Suppressor macrophage treated with lipopolysaccharide for 1 hour (primary cell): ENCODE measurements around the gene SKIL.
"Not testable (repeated sequence)": the region's sequence is repeated elsewhere in the genome, so short reads cannot be mapped to it uniquely, and the experiment has no call there.

Experiments used
- DNase-seq, 3 donors: peaks; one replicate each; pipeline ENCODE4 v3.0.0-alpha.2; 2020 to 2022

Gene SKIL, protein sequence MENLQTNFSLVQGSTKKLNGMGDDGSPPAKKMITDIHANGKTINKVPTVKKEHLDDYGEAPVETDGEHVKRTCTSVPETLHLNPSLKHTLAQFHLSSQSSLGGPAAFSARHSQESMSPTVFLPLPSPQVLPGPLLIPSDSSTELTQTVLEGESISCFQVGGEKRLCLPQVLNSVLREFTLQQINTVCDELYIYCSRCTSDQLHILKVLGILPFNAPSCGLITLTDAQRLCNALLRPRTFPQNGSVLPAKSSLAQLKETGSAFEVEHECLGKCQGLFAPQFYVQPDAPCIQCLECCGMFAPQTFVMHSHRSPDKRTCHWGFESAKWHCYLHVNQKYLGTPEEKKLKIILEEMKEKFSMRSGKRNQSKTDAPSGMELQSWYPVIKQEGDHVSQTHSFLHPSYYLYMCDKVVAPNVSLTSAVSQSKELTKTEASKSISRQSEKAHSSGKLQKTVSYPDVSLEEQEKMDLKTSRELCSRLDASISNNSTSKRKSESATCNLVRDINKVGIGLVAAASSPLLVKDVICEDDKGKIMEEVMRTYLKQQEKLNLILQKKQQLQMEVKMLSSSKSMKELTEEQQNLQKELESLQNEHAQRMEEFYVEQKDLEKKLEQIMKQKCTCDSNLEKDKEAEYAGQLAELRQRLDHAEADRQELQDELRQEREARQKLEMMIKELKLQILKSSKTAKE

DNA sequence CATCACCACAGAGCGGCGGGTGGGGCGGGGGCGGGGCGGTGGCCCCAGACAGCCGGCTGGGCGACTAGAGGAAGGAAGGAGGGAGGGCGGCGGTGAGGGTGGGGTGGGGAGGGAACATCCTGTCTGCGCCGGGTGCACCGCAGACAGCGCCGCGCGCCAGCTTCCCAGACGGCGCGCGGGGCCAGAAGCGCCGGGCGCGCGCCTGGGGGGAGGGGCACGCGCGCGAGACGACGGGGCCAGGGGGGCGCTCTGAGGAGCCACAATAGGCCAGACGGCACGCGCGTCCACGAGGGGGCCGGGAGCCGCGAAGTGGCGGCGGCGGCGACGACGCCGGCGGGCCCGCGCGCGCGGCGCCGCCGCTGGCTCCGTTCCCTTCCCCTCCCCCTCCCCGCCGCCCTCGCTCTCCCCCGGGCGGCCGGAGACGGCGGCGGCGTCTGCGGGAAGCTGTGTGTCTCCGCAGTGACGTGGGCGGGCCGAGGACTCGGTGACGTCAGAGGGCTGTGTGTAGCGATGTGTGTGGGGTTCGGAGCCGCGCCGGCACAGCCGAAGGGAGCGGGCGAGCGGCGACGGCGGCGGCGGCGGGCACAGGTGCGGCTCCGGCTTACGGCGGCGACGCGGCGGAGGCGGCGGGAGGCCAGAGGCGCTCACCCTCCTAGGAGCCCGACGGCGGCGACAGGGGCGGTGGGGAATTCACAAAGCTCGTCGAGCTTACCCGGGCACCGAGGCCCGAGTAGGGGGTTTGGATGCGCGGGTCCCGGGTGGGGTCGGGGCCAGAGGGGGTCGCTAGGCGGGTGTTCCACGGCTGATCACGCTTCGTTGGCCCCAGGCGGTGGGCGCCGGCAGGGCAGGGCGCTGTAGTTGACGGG is at the start of gene SKIL:
Gene SKIL (plus strand): TSS at position 540 of the 866 bp plus-strand sequence. CDS start 2,617 bp downstream, outside the sequence.
- peak; percentile 98 to 99 (median 99) for DNase-seq

DNA sequence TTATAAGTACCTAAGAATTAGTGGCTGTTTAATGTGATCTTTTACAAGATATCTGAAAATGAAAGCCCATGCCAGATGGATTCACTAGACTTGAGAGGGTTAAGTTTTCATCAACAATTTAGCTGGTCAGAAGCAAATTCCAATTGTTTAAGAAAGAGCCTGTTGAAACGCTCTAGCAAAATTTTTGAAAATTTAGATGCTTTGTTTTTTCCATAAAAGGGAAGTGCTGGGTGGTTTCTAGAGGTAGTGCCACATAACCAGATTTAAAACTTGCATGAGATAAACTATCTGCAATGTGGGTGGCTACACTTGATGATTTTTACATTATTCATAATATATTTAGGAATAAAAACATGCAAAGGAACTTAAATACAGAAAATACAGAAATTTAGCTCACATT is 48.5 kb upstream of the SKIL start:
- DNase-seq = peak in 1 of 3 donors; percentile 5

DNA sequence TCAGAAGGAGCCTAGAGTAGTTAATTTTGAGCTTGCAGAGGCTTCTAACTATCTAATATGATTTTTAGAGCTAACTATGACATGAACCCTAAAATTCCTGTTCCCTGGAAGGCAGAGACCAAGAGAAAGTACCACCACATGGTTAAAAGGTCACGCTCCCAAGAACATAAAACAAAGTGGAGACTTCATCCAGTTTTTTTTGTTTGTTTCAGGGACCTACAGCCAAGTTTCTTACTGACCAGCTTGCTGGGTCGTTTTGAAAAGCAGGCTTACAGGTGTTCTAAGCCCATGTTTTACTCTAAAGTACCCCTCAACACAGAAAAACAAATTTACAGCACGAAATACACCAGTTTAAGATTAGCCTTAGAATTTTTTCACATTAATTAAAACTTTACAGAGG is 39.6 kb upstream of the SKIL start:
- no peak for DNase-seq

DNA sequence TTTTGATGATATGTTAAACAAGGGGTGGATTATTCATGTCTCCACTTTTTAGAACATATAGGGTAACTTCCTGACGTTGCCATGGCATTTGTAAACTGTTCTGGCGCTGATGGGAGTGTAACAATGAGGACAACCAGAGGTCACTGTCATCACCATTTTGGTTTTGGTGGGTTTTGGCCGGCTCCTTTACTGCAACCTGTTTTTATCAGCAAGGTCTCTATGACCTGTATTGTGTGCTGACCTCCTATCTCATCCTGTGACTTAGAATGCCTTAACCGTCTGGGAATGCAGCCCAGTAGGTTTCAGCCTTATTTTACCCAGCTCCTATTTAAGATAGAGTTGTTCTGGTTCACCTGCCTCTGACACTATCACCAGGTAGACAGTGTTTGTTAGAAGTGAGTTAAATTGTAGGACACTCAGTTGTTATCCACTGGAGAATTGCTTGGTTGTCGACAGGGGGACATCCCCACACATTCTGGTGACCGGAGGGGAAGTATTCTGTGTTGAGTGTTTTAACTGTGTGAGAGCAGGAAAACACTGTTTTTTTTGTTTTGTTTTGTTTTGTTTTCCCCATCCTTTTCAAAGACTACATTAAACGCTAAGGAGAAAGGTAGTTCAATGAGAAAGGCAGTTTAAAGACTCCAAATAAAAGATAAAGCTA is 36.9 kb upstream of the SKIL start:
- DNase-seq = peak in 1 of 3 donors; percentile 9

DNA sequence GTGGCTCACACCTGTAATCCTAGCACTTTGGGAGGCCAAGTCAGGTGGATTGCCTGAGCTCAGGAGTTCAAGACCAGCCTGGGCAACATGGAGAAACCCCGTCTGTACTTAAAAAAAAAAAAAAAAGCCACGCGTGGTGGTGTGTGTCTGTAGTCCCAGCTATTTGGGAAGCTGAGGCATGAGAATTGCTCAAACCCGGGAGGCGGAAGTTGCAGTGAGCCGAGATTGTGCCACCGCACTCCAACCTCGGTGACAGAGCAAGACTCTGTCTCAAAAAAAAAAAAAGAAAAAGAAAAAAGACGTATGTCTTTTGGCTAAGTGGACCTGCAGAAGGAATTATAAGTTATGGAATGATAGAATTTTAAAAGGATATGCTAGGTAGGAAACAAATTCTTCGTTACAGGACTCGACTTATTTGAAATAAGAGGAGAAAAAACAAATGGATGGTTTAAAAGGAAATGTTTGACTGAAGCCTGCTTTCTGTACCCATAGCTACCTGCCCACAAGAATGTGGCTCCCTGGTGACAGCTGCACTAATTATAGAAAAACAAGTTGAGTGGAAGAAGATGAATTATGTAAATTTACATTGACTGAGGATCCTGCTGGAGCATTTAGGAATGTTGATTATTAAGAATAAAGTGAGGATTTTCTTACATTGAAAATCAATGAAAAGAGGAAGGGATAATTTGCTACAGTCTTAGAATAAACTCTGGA is 36.0 kb upstream of the SKIL start:
- peak; percentile 34 to 38 (median 37) for DNase-seq

DNA sequence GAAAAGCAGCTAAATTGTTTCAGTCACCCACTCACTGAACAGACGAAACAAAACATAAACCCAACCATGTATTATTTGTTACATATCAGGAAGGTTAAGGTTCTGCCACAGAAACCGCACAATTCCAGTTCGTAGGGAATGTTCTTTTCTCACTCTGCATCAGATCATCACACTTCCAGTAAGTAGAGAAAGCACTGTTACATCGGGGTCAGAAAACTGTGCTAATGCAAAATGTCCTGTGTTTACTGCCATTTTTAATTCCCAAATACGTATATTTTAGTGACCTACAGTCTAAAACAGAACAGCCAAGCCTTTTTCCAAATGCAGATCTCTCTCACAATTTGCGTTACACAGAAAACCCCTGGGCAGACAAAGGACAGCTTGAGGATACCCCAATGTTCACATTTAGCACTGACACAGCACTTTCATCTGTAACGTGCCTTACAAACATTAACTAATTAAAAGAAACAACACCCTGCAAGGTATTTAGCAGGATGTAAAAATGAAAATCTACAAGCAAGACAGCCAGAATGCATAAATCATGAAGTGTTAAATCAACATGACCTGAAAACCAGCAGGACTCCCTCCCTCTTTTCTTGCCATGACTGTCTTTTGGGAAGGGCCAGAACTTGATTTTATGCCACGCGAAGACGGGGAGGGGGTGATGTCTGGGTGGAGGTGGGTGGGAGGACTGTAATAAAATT is 34.8 kb upstream of the SKIL start:
- no peak for DNase-seq

DNA sequence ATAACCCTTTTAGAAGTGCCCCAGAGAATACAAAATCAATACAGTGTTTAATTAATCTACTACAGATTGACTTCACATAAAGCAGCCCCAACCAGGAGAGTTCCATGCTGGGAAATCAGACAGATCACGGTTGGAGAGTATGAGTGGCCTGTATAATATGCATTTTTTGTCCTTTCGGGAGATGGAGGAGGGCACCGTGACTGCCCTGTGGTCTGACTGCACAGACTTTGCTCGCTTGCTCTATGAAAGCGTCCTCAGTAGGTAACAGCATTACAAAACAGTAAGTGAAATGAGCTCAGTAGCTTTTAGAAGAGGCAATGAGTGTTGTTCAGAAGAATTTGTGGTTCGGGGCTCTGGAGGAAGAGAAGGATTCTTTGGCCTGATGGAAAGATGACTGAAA is 34.2 kb upstream of the SKIL start:
- no peak for DNase-seq

DNA sequence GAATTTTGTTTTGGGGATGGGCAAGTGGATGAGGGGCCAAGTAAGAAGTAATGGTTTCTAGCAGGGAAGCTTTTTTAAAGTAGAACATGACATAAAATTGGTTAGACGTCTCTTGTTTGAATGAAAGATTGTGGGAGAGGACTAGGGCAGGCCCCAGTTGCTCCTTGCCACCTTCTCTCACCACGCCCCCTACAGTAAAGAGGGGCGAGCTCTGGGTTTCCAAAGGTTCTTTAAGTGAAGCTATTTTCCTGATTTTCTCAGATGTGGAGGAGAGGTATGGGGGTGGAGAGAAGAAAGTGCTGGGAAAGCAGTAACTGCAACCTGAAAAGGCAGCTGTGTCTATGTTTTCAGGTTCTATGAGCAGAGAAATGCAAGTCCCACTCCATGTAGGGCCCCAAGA is 32.6 kb upstream of the SKIL start:
- DNase-seq = no peak

DNA sequence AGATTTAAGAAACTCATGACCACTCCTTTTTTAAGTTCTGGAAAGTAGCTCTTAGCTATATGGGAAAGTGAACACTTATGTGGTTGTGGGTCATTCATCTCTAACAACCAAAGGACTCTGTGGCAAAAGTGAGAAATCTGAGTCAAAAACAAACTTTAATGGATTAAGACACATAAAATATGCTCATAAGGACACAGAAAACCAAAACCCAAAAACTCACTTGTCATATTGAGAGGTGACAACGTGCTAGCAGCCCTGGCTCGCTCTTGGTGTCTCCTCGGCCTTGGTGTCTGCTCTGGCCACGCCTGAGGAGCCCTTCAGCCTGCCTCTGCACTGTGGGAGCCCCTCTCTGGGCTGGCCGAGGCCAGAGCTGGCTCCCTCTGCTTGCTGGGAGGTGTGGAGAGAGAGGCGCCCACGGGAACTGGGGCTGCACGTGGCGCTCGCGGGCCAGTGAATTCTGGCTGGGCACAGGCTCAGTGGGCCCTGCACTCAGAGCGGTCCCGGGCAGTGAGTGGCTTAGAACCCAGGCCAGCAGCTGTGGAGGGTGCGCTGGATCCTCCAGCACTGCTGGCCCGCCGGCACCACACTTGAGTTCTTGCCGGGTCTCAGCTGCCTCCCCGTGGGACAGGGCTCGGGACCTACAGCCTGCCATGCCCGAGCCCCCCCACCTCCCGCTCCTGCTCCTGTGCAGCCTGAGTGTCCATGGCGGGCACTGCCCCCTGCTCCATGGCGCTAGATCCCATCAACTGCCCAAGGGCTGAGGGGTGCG is 30.3 kb upstream of the SKIL start:
- DNase-seq = no peak

DNA sequence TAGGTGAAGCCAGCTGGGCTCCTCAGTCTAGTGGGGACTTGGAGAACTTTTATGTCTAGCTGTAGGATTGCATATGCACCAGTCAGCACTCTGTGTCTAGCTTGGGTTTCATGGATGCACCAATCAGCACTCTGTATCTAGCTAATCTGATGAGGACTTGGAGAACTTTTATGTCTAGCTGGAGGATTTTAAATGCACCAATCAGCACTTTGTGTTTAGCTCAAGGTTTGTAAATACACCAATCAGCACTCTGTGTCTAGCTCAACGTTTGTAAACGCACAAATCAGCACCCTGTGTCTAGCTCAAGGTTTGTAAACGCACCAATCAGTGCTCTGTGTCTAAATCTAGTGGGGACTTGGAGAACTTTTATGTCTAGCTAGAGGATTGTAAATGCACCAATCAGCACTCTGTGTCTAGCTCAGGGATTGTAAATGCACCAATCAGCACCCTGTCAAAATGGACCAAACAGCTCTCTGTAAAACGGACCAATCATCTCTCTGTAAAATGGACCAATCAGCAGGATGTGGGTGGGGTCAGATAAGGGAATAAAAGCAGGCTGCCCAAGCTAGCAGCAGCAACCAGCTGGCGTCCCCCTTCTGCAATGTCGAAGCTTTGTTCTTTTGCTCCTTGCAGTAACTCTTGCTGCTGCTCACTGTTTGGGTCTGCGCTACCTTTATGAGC is 29.5 kb upstream of the SKIL start:
- DNase-seq = not testable (repeated sequence)

DNA sequence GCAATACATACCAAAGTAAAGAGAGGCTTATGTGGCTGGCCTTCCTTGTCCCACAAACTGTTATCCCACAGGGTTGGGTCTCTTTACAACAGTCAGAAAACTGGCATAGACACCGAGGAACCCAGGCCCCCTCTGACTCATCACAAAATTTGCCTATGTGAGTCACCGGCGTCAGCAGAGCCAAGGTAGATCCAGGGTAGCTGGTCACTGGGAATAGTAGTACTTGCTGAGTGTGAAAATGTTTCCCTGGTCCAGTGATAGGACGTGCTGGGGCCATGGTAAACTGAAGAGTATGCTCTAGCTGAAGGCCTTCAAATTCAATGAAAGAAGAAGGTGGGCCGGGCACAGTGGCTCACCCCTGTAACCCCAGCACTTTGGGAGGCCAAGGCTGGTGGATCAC is 27.1 kb upstream of the SKIL start:
- DNase-seq = peak in 2 of 3 donors; percentile 28 to 39

DNA sequence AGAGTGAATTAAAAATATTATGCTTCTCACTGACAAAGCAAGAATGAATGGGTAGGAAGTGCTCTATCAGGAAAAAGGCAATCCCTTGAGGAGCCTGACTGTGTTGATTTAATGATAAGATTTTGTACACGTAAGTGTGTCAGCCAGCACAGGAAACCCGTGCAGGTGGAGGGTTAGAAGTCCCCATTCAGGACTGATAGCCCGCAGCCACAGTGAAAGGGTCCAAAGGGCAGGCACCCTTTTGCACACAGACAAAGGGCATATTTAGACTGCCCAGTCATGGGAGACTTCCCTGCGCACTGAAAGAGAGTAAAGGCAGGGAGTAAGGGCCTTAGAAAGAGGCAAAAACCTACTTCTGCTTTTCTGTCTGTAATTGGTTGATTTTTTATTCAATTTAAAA is 26.4 kb upstream of the SKIL start:
- DNase-seq = no peak

DNA sequence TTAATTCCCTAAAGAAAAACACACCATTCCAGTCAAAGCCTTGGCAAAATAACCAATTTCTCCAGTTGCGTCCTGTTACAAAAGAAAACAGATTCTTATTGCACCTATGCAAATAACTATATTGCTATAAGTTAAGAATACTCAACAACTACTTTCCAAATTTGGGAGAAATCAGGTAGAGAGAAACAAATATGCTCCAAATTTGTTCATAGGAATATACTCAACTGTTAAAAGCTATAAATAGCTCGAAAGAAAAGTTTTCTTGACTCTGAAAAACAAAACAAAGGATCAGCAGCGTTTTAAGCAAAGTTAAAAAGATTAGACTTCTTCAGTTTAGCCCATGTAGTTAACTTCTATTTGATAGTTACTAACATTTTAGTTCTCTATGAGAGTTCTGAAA is 20.1 kb upstream of the SKIL start:
- no peak for DNase-seq

DNA sequence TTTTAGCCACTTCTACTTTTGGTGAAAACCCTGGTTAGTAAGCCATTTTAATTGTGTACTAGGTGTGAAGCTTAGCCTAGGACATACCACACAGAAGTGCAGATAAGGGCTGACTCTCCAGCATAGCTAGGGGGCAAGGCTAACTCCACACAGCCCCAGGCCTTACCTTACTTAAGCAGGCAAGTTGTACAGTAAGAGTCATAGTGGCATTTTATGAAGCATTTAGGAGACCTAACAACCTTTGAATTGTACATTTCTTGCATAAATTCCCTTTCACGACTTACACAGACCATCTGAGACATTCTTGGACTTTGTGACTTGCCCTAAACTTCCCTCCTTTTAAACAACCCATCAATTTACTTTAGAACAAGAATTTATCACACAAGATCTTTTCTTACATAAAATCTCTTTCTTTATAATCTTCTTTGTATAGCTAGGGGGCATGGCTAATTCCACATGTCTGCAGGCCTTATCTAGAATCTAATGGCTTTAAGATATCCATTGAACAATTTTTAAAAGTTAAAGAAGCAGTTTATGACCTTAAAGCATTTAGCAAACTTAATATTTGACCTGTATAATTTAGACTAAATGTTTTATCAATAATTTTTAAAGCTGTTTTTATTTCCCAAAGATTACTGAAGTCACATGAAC is 18.7 kb upstream of the SKIL start:
- no peak for DNase-seq

DNA sequence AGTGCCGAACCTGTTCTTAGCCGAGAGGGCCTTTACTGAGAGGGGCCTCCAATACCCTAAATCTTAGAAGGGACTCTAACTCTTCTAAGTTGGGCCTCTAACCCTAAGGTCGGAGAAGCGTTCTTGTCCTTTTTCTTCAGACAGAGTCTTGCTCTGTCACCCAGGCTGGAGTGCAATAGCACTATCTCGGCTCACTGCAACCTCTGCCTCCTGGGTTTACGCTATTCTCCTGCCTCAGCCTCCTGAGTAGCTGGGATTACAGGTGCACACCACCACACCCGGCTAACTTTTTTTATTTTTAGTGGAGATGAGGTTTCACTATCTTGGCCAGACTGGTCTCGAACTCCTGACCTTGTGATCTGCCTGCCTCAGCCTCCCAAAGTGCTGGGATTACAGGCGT is 15.2 kb upstream of the SKIL start:
- not testable (repeated sequence) for DNase-seq

DNA sequence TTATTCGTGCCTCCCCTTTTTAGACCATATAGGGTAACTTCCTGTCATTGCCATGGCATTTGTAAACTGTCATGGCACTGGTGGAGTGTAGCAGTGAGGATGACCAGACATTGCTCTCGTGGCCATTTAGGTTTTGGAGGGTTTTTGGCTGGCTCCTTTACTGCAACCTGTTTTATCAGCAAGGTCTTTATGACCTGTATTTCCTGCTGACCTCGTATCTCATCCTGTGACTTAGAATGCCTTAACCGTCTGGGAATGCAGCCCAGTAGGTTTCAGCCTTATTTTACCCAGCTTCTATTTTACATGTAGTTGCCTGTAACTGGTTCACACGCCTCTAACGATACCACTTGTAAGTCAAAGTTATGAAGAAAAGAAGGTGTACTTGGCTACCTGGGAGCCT is 13.7 kb upstream of the SKIL start:
- DNase-seq = not testable (repeated sequence)

DNA sequence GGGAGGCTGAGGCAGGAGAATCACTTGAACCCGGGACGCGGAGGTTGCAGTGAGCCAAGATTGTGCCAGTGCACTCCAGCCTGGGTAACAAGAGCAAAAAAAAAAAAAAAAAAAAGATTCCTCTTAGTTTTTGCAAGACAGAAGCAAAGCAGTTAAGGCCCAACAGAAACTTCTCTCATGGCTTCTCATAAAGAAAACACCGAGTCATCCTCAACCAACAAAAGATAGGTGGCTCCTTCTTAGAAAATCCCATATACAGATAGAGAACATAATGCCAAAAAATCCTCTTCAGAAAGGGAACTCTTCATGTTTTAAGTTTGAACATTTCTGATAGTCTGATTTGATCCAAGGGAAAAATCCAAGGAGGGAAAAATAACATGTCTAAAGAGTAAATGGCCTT is 12.5 kb upstream of the SKIL start:
- DNase-seq = no peak

DNA sequence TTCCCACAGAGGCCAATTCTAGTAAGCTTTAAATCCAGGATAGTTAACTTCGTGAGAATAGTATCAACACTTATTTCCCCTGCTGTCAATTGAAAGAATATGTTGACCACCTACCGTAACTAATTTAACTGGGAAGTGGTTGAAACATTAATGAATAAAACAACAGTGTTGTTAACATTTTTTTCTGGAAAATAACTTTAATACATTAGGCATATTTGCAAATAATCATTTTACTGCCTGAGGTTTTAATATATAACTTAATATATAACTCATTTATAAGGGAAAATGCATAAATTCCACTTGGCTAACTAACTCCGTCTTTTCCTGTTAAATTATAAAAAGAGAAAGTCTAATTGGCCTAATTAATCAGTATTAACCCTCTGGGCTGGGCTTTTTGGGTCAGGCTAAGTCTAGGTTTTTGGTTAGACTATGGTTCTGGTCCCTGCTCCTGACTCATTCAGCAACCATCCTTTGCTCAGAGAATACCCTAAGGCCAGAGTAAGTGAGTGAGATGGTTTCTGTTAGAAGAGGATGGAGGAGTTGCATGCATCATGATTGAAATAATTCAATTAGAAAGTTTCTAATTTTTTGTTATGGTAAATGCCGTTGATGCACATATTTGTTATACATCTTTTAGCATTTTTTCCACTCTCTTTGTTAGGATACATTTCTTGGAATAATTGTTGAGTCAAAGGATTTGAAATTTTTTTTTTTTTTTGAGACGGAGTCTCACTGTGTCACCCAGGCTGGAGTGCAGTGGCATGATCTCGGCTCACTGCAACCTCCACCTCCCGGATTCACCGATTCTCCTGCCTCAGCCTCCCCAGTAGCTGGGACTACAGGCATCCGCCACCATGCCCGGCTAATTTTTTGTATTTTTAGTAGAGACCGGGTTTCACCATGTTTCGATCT is 10.8 kb upstream of the SKIL start:
- no peak for DNase-seq
